Measurements from ENCODE around the gene TESMIN.

TESMIN gene

DNA sequence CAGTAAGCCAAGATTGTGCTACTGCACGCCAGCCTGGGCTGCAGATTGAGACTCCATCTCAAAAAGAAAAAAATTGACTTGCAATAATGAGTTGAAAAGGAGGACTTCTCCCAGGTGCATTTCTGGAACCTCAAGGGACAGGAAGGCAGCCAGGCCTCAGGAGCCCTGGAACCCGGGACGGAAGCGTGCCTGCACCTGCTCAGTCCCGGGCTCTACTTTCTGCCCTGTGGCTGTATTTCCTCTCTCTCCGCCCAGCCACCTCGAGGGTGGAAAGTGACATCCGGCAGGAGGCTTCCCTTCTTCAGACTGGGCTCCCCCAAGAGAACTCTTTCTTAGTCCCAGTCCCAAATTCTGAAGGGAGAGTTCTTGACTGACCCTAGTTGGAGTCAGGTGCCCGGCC is 87.2 kb downstream of the TESMIN start:
- no peak for FAIRE-seq

DNA sequence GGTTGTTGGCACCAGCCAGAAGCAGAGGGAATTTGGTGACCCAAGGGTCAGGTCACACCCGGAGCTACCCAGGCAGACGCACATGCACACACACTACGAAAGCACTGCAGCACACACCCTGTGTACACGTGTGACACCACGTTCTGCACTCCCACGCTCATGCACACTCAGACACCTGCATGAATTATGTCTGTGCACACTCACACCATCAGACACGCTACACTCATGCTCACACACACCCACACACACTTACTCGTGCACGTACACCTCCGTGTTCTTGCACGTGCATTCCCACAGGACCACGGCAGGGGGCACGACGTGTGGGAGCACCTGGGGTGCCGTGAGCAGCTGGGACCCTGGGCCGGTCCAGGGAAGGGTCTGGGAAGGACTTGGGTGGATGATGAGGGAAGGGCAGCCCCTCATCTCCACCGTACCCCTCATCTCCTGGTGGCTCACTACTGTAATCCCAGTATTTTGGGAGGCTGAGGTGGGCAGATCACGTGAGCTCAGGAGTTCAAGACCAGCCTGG is 87.8 kb downstream of the TESMIN start:
- FAIRE-seq, result no peak
- no peak for DNase-seq (ENCODE audit: insufficient read length, low spot score)

More for the DNA sequence above, 87.2 kb downstream of the TESMIN start:
- no peak for DNase-seq (ENCODE audit: insufficient read length, low spot score)

DNA sequence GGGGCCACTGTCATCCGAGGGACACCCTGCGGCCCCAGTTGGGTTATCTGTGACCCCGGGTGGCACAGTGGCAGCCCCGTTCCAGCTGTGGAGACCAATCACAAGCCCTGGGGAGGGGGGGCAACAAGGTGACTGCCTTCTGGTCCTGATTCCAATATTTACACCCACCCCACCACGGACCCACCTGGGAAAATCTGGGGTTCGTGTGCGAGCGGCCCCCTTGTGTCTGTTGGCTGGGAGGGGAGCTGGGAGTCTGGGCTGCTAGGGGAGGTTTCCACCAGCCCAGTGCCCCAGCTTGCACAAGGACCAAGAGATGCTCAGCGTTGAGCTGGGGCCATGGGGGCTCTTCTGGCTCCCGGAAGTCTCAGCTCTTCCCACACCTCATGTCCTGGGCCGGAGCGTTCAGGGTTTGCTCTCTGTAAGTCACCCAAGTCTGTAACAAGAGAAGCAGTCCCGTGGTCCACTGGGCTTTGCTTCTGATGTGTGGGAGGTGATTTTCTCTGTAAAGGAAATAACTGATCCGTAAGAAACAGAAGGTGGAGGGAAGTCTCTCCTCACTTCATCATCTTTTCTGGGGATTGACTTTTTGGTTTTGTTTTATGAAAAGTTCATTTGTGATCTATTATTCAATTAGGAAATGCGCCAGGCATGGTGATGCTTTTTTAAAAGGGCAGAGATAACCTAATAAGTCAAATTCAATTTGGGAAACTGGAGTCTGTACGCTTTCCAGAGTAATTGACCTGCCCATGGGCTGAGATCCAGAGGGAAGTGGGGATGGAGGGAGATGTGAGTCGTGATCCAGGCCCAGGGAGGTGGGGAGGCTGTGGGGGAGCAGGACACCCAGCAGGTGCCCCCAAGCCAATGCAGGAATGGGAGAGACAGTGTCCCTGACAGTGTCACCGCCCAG is 89.4 kb downstream of the TESMIN start:
- DNase-seq (ENCODE audit: insufficient read length, low spot score), result no peak
- FAIRE-seq, result no peak

DNA sequence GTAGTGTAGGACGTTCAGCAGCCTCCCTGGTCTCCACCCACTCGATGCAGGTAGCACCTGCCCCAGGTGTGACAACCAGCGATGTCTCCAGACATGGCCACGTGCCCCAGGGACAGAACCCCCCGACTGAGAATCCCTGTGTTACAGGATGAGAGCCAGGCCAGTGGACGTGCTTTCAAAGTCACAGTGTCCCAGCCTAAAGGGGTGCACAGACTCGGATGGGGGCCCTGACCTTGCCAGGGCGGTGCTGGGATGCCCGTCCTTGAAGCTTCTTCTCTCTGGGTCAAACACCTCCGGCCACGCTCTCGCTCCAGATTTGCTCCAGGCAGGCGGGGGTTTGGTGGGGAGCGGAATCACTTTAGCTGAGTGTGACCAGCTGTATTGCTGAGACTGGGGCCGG is 90.3 kb downstream of the TESMIN start:
- FAIRE-seq (no peak), DNase-seq (ENCODE audit: insufficient read length, low spot score) (no peak)

DNA sequence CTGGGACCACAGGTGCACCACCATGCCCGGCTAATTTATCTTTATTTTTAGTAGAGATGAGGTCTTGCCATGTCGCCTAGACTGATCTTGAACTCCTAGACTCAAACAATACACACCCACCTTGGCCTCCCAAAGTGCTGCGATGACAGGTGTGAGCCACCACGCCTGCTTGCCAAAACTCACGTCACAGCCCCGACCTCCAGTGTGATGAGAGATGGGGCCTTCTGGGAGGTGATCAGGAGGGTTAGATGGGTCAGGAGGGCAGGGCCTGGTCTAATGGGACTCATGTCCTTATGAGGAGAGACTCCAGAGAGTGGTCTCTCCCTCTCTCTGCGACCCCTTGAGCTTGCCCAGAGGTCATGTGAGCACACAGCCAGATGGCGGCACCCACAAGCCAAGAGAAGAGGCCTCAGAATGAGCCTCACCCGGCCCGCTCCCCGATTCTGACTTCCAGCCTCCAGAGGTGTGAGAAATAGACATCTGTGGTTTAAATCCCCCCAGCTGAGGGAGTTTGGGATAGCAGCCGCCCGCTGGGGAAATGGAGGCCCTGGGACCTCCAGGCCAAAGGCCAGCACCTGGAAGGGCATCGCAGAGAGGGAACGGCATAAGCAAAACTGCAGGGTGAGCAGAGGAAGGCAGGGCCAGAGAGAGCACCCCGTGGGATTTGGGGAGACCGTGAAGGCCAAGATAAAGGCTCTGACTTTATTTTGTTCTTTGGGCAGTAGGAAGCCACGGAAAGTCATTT is 91.1 kb downstream of the TESMIN start:
- no peak for DNase-seq (ENCODE audit: insufficient read length, low spot score)
- FAIRE-seq, result no peak

DNA sequence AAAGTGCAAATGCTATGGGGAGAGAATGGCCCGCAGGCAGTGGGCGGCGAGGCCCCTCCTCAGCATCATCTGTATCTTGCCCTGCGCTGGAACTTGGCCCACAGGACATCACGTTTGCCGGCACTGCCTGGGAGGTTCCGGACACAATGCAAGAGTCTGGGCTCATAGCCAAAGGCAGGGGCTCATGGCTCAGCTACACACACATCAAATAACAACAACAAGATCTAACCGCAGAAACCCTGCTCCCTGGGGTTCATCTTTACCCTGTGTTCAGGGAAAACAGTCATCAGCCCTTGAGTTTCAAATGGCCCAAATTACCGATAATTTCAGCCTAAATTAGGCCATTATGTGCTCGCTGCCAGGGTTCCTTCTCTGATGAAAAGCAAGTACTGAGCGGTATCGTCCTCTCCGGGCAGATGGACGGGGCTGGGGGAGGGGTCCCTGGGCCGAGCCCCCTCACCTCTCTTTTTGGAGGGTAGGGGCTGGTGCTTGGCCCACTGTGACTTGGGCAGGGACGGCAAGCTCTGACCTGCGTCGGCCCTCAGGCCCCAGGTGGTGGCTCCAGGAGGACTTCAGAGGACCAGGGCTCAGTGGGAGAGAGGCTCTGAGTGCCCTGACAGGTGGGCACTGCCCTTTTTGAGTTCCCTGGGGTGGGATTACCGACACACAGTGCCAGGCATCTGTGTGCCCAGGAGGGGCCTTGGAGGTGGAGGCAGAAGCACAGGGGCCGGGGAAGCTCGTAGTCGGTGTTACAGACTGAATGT is 92.0 kb downstream of the TESMIN start:
- no peak for DNase-seq (ENCODE audit: insufficient read length, low spot score)
- no peak for FAIRE-seq

DNA sequence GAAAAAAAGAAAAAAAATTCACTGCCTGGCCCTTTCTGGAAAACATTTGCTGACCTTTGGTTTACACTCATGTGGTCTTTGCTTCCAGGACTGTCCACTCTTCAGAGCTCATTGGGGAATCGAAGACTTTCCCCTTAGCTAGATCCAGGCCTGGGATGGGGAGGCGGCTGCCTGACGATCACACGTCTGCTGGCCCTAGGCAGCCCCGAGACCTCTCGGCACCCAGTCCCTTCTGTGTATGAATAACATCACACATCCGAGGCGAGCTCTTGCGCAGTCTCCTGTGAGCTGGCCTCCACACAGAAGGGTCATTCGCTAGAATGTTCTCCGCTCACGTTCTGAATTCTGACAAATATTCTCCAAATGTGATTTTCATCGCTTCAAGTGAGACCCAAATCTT is 92.7 kb downstream of the TESMIN start:
- DNase-seq (ENCODE audit: insufficient read length, low spot score) (no peak), FAIRE-seq (no peak)

DNA sequence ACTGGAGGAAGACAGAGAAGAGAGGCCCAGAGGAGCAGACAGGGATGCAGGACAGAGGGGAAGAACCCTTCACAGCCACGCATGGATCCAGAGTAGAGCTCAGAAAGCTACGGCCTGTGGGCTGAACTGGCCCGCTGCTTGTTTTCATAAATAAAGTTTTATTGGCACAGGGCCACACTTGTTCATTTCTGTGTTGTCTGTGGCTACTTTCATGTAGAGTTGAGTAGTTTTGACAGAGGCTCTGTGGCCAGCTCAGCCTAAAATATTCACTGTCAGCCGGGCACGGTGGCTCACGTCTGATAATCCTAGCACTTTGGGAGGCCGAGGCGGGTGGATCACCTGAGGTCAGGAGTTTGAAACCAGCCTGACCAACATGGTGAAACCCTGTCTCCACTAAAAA is 93.2 kb downstream of the TESMIN start:
- DNase-seq (ENCODE audit: insufficient read length, low spot score) (no peak), FAIRE-seq (no peak)

All from GM19239 (cell line).